Keratinocyte (primary cell): ENCODE measurements around the gene C1orf74. TPM values are rescaled to one million over a fixed set of nuclear protein-coding genes. Genes with fewer than 3 reads are reported as not detected.

Experiments used
- DNase-seq: peaks from one replicate; pipeline ENCODE4 v3.0.0-alpha.2; 2011; ENCODE audit warnings: low read depth, missing footprints, low spot score
- FAIRE-seq: peaks from 2 replicates; lab custom pipeline; 2011; peaks lifted over from hg19 to GRCh38; lab: Jason Lieb, UNC
- H2AFZ ChIP-seq: 2 replicates; pipeline ENCODE4 v1.6.0; 2012; ENCODE audit warnings: low read length, control low read depth, inconsistent platforms; ENCODE audit not compliant: control insufficient read depth
- H3K27ac ChIP-seq: 2 replicates; pipeline ENCODE4 v1.5.1; 2011; ENCODE audit warnings: low read length; ENCODE audit not compliant: control insufficient read depth, insufficient read depth
- H3K27me3 ChIP-seq: 3 replicates; pipeline ENCODE4 v1.6.0; 2011; ENCODE audit warnings: low read length; ENCODE audit not compliant: control insufficient read depth, insufficient read depth; ENCODE audit errors: extremely low read depth
- H3K36me3 ChIP-seq, 2 experiments: 2 replicates in 1 of 2; 3 replicates in 1 of 2; pipeline ENCODE4 v1.5.1; 2011; ENCODE audit warnings: low read length in 2 of 2, mild to moderate bottlenecking in 1 of 2; ENCODE audit not compliant: control insufficient read depth in 2 of 2, insufficient read depth in 2 of 2; ENCODE audit errors: extremely low read depth in 1 of 2
- H3K4me1 ChIP-seq: 3 replicates; pipeline ENCODE4 v1.5.1; 2011; ENCODE audit warnings: low read length; ENCODE audit not compliant: control insufficient read depth, insufficient read depth; ENCODE audit errors: extremely low read depth
- H3K4me2 ChIP-seq: 3 replicates; pipeline ENCODE4 v1.6.0; 2011; ENCODE audit warnings: low read depth, low read length; ENCODE audit not compliant: control insufficient read depth, insufficient read depth; ENCODE audit errors: extremely low read depth
- H3K4me3 ChIP-seq, 3 experiments: fragments of 200-600 bp in 1 of 3; sonication (generic) in 1 of 3; 2 replicates in 2 of 3; 3 replicates in 1 of 3; pipeline ENCODE4 v1.5.1; 2011 to 2016; ENCODE audit warnings: low read length in 3 of 3, mild to moderate bottlenecking in 3 of 3, control low read depth in 2 of 3, inconsistent platforms in 1 of 3, low read depth in 1 of 3, mixed read lengths in 1 of 3, mixed run types in 1 of 3, moderate library complexity in 1 of 3; ENCODE audit not compliant: control insufficient read depth in 2 of 3, insufficient read depth in 2 of 3; ENCODE audit errors: extremely low read depth in 1 of 3
- H3K79me2 ChIP-seq: 2 replicates; pipeline ENCODE4 v1.6.0; 2012; ENCODE audit warnings: low read length; ENCODE audit not compliant: control insufficient read depth, insufficient read depth
- H3K9ac ChIP-seq: 3 replicates; pipeline ENCODE4 v1.6.0; 2011; ENCODE audit warnings: low read length; ENCODE audit not compliant: control insufficient read depth, insufficient read depth; ENCODE audit errors: extremely low read depth
- H3K9me1 ChIP-seq: 3 replicates; pipeline ENCODE4 v1.6.0; 2011; ENCODE audit warnings: low read length; ENCODE audit not compliant: control insufficient read depth, insufficient read depth; ENCODE audit errors: extremely low read depth
- H3K9me3 ChIP-seq: 2 replicates; pipeline ENCODE4 v1.5.1; 2012; ENCODE audit warnings: low read depth, low read length; ENCODE audit not compliant: control insufficient read depth
- H4K20me1 ChIP-seq: 3 replicates; pipeline ENCODE4 v1.6.0; 2011; ENCODE audit warnings: low read length; ENCODE audit not compliant: control insufficient read depth, insufficient read depth; ENCODE audit errors: extremely low read depth
- EZH2 ChIP-seq: IDR thresholded peaks from one replicate; pipeline ENCODE4 v1.6.1; 2012; ENCODE audit warnings: inconsistent platforms, mild to moderate bottlenecking, low read length, moderate library complexity
- dilution Hi-C: fragments of 300-500 bp; cut with MboI; formaldehyde crosslinking; loops from one replicate; pipeline ENCODE4 v1.7.0; 2020; ENCODE audit warnings: low sequenced_read_pairs; ENCODE audit not compliant: extremely low pct_ligation_motif_present
- polyA plus RNA-seq, 5 experiments: library from polyadenylated mRNA; depleted of rRNA in 3 of 5; stranded (reverse) in 3 of 5; stranded (forward) in 1 of 5; unstranded in 1 of 5; fragments of >200 nt; gene quantifications; 1 replicate in 1 of 5; 2 replicates in 3 of 5; 3 replicates in 1 of 5; pipeline versions ENCODE4 v1.2.1 to v1.2.3, GENCODE V29; 2011 to 2012; ENCODE audit warnings: missing spikeins in 2 of 5, low read depth in 1 of 5, low replicate concordance in 1 of 5
- TF ChIP-seq, protein P1 (sequence below), 3 experiments: IDR thresholded peaks in 1 of 3; conservative IDR thresholded peaks in 1 of 3; optimal IDR thresholded peaks in 1 of 3; 2 replicates in 2 of 3; 3 replicates in 1 of 3; pipeline versions ENCODE3 to v1.5.1; 2011; ENCODE audit warnings: low read length in 3 of 3, mild to moderate bottlenecking in 3 of 3, moderate library complexity in 2 of 3, control low read depth in 1 of 3, inconsistent platforms in 1 of 3; ENCODE audit not compliant: insufficient read depth in 2 of 3; ENCODE audit errors: extremely low read depth in 1 of 3

Gene C1orf74
- polyA plus RNA-seq, 1 donor (not counting 4 experiments of a cell fraction or from before 2014, with no cell fraction given): 58.1 TPM

DNA sequence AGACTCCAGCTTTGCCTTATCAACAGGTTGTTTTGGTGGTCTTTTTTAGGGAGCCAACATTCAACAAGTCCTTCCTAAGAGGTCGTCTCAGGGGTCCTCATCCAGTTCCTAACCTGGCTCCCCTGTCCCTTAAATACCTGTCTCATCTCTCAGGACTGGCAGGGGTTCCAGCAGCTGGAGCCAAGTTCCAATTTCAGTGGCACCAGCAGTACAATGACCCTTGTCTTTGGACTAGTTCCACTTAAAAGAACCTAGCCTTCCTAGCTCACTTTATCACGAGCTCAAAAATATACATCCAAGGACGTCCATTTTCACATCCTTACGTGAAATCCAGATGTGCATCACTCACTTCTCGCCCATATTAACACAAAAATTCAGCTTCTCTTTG, 47.2 kb downstream of the C1orf74 start:
- no peak overlapping the region for H3K4me3 ChIP-seq
- no peaks in the 10 kb centered on the region for H3K27me3 ChIP-seq
- peaks cover 3% of the 10 kb centered on the region for H3K4me1 ChIP-seq
- dilution Hi-C loops: no loop called here
- no peak for TF ChIP-seq EZH2
- TF ChIP-seq, protein P1, sequence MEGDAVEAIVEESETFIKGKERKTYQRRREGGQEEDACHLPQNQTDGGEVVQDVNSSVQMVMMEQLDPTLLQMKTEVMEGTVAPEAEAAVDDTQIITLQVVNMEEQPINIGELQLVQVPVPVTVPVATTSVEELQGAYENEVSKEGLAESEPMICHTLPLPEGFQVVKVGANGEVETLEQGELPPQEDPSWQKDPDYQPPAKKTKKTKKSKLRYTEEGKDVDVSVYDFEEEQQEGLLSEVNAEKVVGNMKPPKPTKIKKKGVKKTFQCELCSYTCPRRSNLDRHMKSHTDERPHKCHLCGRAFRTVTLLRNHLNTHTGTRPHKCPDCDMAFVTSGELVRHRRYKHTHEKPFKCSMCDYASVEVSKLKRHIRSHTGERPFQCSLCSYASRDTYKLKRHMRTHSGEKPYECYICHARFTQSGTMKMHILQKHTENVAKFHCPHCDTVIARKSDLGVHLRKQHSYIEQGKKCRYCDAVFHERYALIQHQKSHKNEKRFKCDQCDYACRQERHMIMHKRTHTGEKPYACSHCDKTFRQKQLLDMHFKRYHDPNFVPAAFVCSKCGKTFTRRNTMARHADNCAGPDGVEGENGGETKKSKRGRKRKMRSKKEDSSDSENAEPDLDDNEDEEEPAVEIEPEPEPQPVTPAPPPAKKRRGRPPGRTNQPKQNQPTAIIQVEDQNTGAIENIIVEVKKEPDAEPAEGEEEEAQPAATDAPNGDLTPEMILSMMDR (optimal IDR thresholded peaks at IDR 0.05 in 1 of 3, IDR thresholded peaks at IDR 0.05 in 1 of 3, conservative IDR thresholded peaks at IDR 0.05 in 1 of 3; ENCODE audit: extremely low read depth in 1 of 3, insufficient read depth in 2 of 3, low read length in 3 of 3): no peak
- FAIRE-seq (no peak), DNase-seq (no peak)
- no peak overlapping the region for H3K9ac ChIP-seq
- H3K27ac ChIP-seq: no peak overlapping the region
- no peak overlapping the region for H2AFZ ChIP-seq
- H3K36me3 ChIP-seq: no peaks in the 10 kb centered on the region
- no peaks in the 10 kb centered on the region for H3K9me3 ChIP-seq
- no peaks in the 10 kb centered on the region for H4K20me1 ChIP-seq
- no peaks in the 10 kb centered on the region for H3K79me2 ChIP-seq
- H3K9me1 ChIP-seq: no peaks in the 10 kb centered on the region
- H3K4me2 ChIP-seq: no peak overlapping the region

GRCh38 chr1:209736490-209737117, 47.8 kb downstream of the C1orf74 start:
- dilution Hi-C loops: no loop called here
- TF ChIP-seq, protein P1 (optimal IDR thresholded peaks at IDR 0.05 in 1 of 3, IDR thresholded peaks at IDR 0.05 in 1 of 3, conservative IDR thresholded peaks at IDR 0.05 in 1 of 3; ENCODE audit: extremely low read depth in 1 of 3, insufficient read depth in 2 of 3, low read length in 3 of 3): no peak
- TF ChIP-seq EZH2: no peak
- H2AFZ ChIP-seq: no peak overlapping the region
- no peaks in the 10 kb centered on the region for H3K79me2 ChIP-seq
- FAIRE-seq (no peak), DNase-seq (no peak)
- H3K4me1 ChIP-seq: peaks cover 3% of the 10 kb centered on the region
- no peak overlapping the region for H3K4me2 ChIP-seq
- H3K36me3 ChIP-seq: no peaks in the 10 kb centered on the region
- H3K9me3 ChIP-seq: no peaks in the 10 kb centered on the region
- no peak overlapping the region for H3K9ac ChIP-seq
- no peaks in the 10 kb centered on the region for H3K27me3 ChIP-seq
- no peak overlapping the region for H3K27ac ChIP-seq
- H4K20me1 ChIP-seq: no peaks in the 10 kb centered on the region
- H3K9me1 ChIP-seq: no peaks in the 10 kb centered on the region
- no peak overlapping the region for H3K4me3 ChIP-seq
